NCI-H2107 (cell line): ENCODE data around the gene PIGO.
A peak's percentile ranks its signal among the peaks of the same experiment; 100 is the strongest.

Experiments
- DNase-seq: peaks from one replicate; lab custom pipeline; 2025; lab: John Stamatoyannopoulos, UW

The PIGO gene

DNA sequence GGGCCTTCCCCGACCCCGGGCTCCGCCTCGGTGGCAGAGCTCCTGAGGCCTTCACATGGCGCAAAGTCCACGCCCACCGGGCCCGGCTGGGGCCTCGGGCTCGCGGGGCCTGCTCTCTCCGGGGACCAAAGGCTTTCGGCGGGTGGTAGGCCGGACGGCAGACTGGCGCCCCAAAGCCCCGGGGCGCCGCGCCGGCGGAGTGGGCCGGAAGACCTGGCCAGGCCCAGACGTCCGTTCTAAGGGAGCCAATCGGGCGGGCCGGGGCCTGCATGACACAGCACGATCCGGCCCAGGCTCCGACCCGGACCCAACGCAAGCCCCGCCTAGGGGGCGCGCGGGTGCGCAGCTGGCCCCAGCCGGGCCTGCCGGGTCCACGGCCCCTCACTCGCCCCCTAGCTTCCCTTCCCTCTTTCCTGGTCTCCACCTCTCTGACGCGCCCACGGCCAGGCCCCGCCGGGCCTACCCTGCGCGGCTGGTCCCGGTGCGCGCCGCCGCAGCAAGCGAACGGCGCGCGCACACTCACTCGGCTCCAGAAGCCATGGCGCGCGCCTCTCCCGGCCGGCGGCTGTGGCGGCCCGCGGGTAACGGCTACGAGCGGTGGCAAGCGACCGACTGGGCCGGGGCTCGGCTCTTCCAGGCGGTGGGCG lies 24.5 kb downstream of the PIGO start:
- peak; percentile 47 for DNase-seq

GRCh38 chr9:35070823-35071813 lies 25.3 kb downstream of the PIGO start:
- DNase-seq, result no peak

GRCh38 chr9:35069020-35069419 lies 27.4 kb downstream of the PIGO start:
- no peak for DNase-seq

DNA sequence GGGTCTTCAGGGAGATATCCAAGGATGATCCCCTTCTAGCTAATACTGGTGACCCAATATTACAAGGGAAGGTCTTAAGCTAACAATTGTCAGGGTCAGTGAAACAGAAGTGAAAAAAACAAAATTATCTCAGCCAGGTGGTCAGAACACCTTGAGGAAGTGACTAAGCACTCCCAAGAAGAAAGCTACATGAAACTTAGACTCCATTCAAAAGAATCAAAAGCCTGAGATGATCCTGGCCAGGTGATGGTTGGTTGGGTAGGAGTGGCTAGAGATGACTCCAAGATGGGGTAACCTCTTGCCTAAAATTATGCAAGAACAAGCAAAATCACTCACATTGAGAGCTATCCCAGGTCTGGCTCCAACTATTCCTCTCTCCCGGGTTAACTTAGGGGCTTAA lies 29.3 kb downstream of the PIGO start:
- no peak for DNase-seq

- DNase-seq, result no peak
Observed at GRCh38 chr9:35060548-35061207, 35.7 kb downstream of the PIGO start.

DNA sequence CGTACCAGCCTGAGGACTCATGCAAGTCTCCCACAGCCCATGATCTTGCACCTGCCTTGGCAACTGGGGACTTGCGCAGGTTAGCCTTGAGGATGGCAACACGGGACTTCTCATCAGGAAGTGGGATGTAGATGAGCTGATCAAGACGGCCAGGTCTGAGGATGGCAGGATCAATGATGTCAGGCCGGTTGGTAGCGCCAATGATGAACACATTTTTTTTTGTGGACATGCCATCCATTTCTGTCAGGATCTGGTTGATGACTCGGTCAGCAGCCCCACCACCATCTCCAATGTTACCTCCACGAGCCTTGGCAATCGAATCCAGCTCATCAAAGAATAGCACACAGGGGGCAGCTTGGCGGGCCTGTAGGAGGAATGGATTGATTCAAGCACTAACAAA lies 37.0 kb downstream of the PIGO start:
- no peak for DNase-seq

DNA sequence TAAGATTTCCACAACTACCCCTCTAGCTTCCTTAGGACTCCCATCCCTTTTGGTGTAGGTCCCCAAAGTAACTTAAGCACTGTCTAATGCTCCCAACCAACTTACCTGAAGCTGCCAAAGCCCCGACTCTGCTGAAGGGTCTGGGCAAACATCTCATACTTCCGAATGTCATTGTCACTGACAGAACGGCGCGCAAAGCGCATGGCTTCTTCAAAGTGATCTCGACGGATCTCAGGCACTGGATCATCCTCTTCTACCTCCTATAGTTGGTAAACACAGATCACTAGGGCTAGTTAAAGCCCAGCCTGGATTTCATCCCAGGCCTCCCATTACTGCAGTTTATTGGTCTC lies 39.1 kb downstream of the PIGO start:
- DNase-seq, result no peak

DNA sequence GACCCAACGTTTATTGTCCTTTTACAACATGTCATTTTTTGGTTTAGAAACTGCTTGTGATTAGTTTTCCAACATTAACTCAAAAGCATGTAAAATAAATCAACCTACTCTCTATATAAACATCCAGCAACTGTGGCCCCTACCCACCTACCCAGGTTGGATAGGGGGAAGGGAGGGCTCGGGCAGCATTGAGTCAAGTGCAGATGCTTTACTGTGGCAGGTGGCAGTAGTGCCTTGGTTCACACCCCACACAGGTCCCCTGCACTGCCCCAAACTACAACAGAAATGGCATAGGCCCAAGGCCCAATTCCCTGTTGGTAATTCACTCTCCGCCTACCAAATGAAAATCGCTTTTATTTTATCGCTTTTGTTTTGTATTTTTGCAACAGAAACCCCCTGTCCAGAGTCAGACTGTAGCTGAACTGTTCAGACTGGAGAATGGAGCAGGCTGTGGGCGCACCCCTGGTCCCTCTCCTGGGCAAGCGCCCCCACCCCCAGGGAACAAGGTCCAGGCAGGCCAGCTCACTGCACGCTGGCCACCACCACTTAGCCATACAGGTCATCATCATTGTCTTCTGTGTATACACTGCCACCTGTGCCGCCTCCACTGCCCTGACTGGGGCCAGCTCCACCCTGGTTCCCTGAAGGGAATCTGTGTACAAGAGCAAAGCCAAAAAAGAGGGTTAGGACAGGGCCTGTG lies 39.7 kb downstream of the PIGO start:
- no peak for DNase-seq

DNA sequence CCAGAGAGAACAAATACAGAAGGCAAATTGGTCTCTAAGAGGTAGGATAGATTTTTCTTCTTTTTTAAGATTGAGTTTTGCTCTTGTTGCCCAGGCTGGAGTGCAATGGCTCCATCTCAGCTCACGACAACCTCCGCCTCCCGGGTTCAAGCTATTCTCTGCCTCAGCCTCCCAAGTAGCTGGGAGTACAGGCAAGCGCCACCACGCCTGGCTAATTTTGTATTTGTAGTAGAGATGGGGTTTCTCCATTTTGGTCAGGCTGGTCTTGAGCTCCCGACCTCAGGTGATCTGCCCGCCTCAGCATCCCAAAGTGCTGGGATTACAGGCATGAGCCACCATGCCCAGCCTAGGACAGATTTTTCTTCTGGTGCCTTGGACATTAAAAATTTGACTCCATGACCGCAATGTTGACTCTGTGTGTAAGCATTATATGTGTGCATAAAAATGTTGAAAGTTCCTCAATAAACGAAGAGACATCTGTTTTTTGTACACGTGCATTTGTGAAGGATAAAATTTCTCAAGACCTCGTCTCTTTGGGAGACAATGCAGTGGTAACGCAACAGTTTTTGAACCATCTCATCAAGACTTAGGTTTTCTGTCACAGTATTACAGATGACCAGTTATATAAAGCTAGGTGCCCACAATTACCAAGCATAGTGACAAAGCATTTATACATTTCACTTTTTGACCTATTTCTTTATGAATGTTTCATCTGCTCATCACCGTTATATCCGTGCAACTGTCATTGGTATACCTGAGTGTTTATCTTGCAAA lies 41.3 kb downstream of the PIGO start:
- DNase-seq, result no peak

- no peak for DNase-seq
Observed at GRCh38 chr9:35054185-35054835, 42.1 kb downstream of the PIGO start.

GRCh38 chr9:35051069-35051967 lies 45.1 kb downstream of the PIGO start:
- DNase-seq, result no peak

DNA sequence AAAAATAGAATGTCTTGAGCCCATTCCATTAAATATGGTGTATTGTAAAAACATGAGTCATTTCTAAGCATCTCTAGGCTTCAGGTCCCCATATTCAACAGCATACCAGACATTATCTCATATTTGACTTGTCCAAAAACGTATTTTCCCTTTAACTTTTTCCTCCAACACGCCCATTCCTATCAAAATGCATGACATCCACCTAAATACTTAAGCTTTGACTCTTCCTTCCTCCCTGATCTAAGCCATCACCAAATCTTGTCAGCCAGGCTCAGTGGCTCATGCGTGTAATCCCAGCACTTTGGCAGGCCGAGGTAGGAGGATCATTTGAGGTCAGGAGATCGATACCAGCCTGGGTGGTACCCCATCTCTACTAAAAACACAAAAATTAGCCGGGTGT lies 47.9 kb downstream of the PIGO start:
- DNase-seq, result no peak

- no peak for DNase-seq
Observed at GRCh38 chr9:35044071-35044470, 52.3 kb downstream of the PIGO start.

GRCh38 chr9:35042891-35043545 lies 53.4 kb downstream of the PIGO start:
- DNase-seq, result no peak

- DNase-seq, result no peak
Observed at GRCh38 chr9:35042081-35042604, 54.2 kb downstream of the PIGO start.
